Measurements from ENCODE around the gene ANKS1B. TPM values are rescaled to one million over a fixed set of nuclear protein-coding genes. Genes with fewer than 3 reads are reported as not detected.
"Not testable (repeated sequence)": the region's sequence is repeated elsewhere in the genome, so short reads cannot be mapped to it uniquely, and the experiment has no call there.

ANKS1B gene
- total RNA-seq, 1 experiment from 2014 or later: 0.61 TPM

GRCh38 chr12:99330216-99330615 lies 654.5 kb downstream of the ANKS1B start:
- H3K4me3 Mint-ChIP-seq (ENCODE audit: unreplicated experiment): no peak overlapping the region
- peaks cover 4% of the 10 kb centered on the region; the same call in 1 of the 2 replicates for H3K9me3 ChIP-seq
- H3K4me3 ChIP-seq (ENCODE audit: low read depth, low read length): no peak overlapping the region
- POLR2A ChIA-PET: no interaction called here
- TF ChIP-seq, protein P1, sequence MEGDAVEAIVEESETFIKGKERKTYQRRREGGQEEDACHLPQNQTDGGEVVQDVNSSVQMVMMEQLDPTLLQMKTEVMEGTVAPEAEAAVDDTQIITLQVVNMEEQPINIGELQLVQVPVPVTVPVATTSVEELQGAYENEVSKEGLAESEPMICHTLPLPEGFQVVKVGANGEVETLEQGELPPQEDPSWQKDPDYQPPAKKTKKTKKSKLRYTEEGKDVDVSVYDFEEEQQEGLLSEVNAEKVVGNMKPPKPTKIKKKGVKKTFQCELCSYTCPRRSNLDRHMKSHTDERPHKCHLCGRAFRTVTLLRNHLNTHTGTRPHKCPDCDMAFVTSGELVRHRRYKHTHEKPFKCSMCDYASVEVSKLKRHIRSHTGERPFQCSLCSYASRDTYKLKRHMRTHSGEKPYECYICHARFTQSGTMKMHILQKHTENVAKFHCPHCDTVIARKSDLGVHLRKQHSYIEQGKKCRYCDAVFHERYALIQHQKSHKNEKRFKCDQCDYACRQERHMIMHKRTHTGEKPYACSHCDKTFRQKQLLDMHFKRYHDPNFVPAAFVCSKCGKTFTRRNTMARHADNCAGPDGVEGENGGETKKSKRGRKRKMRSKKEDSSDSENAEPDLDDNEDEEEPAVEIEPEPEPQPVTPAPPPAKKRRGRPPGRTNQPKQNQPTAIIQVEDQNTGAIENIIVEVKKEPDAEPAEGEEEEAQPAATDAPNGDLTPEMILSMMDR (IDR thresholded peaks at IDR 0.05; ENCODE audit: insufficient read depth in 1 of 2, low read depth in 1 of 2, low read length in 1 of 2, severe bottlenecking in 1 of 2, unreplicated experiment in 1 of 2): no peak
- no peaks in the 10 kb centered on the region for H3K36me3 ChIP-seq (ENCODE audit: control insufficient read depth, insufficient read depth, low read length)
- no peaks in the 10 kb centered on the region for H3K4me1 Mint-ChIP-seq (ENCODE audit: low read depth, unreplicated experiment)
- CTCF ChIA-PET: no interaction called here
- no peaks in the 10 kb centered on the region for H3K4me1 ChIP-seq
- intact Hi-C loops (cut with micrococcal nuclease; ENCODE audit: unreplicated experiment): no loop called here
- H3K27ac Mint-ChIP-seq (ENCODE audit: unreplicated experiment): no peak overlapping the region
- no peak for DNase-seq
- H3K27me3 Mint-ChIP-seq (ENCODE audit: insufficient read depth, unreplicated experiment): no peaks in the 10 kb centered on the region
- no peaks in the 10 kb centered on the region for H3K27me3 ChIP-seq (replicated peaks; ENCODE audit: control insufficient read depth, insufficient read depth, low read length)
- no peaks in the 10 kb centered on the region for H3K9me3 Mint-ChIP-seq (ENCODE audit: unreplicated experiment)
- no peaks in the 10 kb centered on the region for H3K36me3 Mint-ChIP-seq (ENCODE audit: insufficient read depth, unreplicated experiment)
- BruUV-seq (replicated peaks): no TSS peak

DNA sequence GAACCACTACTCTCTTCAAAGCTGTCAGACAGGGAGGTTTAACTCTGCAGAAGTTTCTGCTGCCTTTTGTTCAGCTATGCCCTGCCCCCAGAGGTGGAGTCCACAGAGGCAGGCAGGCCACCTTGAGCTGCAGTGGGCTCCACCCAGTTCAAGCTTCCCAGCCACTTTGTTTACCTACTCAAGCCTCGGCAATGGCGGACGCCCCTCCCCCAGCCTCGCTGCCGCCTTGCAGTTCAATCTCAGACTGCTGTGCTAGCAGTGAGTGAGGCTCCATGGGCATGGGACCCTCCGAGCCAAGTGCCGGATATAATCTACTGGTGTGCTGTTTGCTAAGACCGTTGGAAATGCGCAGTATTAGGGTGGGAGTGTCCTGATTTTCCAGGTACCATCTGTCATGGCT lies 663.5 kb downstream of the ANKS1B start:
- H3K36me3 ChIP-seq (ENCODE audit: control insufficient read depth, insufficient read depth, low read length); H3K4me3 Mint-ChIP-seq (ENCODE audit: unreplicated experiment); H3K4me1 Mint-ChIP-seq (ENCODE audit: low read depth, unreplicated experiment); H3K4me3 ChIP-seq (ENCODE audit: low read depth, low read length); intact Hi-C loops (cut with micrococcal nuclease; ENCODE audit: unreplicated experiment); POLR2A ChIA-PET; BruUV-seq (replicated peaks); H3K4me1 ChIP-seq; CTCF ChIA-PET; DNase-seq; H3K36me3 Mint-ChIP-seq (ENCODE audit: insufficient read depth, unreplicated experiment); H3K27me3 ChIP-seq (replicated peaks; ENCODE audit: control insufficient read depth, insufficient read depth, low read length); H3K27me3 Mint-ChIP-seq (ENCODE audit: insufficient read depth, unreplicated experiment); H3K9me3 ChIP-seq; H3K27ac Mint-ChIP-seq (ENCODE audit: unreplicated experiment): not testable (repeated sequence)
- peaks cover 22% of the 10 kb centered on the region for H3K9me3 Mint-ChIP-seq (ENCODE audit: unreplicated experiment)

DNA sequence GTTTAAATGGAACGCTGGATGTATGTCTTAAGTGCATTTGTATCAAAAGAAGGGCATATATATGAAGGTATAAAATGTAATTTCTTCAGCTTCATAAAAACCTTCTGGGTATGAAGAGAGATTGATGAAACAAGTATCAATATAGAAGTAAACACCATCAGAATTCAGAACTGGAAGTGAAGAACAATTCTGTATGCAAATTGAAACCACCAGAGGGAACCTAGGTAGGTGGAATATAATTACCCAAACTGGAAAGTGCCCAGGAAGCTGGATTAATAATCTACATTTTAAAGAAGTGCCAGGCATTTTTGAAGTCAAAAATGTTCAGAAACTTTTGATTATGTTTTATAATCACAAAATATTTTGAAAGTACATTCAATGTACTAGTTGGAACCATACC lies 673.4 kb downstream of the ANKS1B start:
- Mint-ChIP-seq H3K27ac (ENCODE audit: unreplicated experiment) (no peak overlapping the region), H3K36me3 (ENCODE audit: insufficient read depth, unreplicated experiment) (no peaks in the 10 kb centered on the region), H3K9me3 (ENCODE audit: unreplicated experiment) (no peaks in the 10 kb centered on the region), H3K27me3 (ENCODE audit: insufficient read depth, unreplicated experiment) (no peaks in the 10 kb centered on the region), H3K4me3 (ENCODE audit: unreplicated experiment) (no peak overlapping the region), H3K4me1 (ENCODE audit: low read depth, unreplicated experiment) (no peaks in the 10 kb centered on the region)
- no peaks in the 10 kb centered on the region for H3K36me3 ChIP-seq (ENCODE audit: control insufficient read depth, insufficient read depth, low read length)
- H3K27me3 ChIP-seq (replicated peaks; ENCODE audit: control insufficient read depth, insufficient read depth, low read length): no peaks in the 10 kb centered on the region
- H3K4me1 ChIP-seq: no peaks in the 10 kb centered on the region
- intact Hi-C loops (cut with micrococcal nuclease; ENCODE audit: unreplicated experiment): no loop called here
- CTCF ChIA-PET: no interaction called here
- BruUV-seq (replicated peaks): no TSS peak
- TF ChIP-seq, protein P1 (IDR thresholded peaks at IDR 0.05; ENCODE audit: insufficient read depth in 1 of 2, low read depth in 1 of 2, low read length in 1 of 2, severe bottlenecking in 1 of 2, unreplicated experiment in 1 of 2): no peak
- POLR2A ChIA-PET: no interaction called here
- no peak for DNase-seq
- no peaks in the 10 kb centered on the region for H3K9me3 ChIP-seq
- H3K4me3 ChIP-seq (ENCODE audit: low read depth, low read length): no peak overlapping the region

DNA sequence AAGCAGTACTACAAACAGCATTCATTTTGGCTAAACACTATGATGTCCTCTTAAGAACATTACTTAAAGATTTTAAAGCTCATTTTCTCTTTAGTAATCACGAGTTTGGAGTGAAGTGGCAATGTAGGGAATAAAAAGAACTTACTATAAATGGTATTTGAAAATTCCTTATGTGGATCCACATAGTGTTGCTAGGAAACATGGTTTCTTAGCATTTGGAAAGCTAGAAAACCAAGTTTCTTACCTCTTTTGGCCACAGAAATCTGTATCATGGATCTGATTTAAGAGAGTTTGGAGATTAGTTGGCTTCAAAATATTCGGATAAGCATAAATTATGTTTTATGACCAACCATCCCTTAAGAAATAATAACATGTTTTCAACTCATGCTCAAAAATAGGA lies 674.9 kb downstream of the ANKS1B start:
- TF ChIP-seq, protein P1 (IDR thresholded peaks at IDR 0.05; ENCODE audit: insufficient read depth in 1 of 2, low read depth in 1 of 2, low read length in 1 of 2, severe bottlenecking in 1 of 2, unreplicated experiment in 1 of 2): no peak
- Mint-ChIP-seq H3K4me3 (ENCODE audit: unreplicated experiment) (no peak overlapping the region), H3K9me3 (ENCODE audit: unreplicated experiment) (no peaks in the 10 kb centered on the region), H3K27ac (ENCODE audit: unreplicated experiment) (no peak overlapping the region), H3K4me1 (ENCODE audit: low read depth, unreplicated experiment) (no peaks in the 10 kb centered on the region), H3K36me3 (ENCODE audit: insufficient read depth, unreplicated experiment) (no peaks in the 10 kb centered on the region), H3K27me3 (ENCODE audit: insufficient read depth, unreplicated experiment) (no peaks in the 10 kb centered on the region)
- BruUV-seq (replicated peaks): no TSS peak
- intact Hi-C loops (cut with micrococcal nuclease; ENCODE audit: unreplicated experiment): no loop called here
- no peaks in the 10 kb centered on the region for H3K27me3 ChIP-seq (replicated peaks; ENCODE audit: control insufficient read depth, insufficient read depth, low read length)
- no peak for DNase-seq
- ChIA-PET POLR2A (no interaction called here), CTCF (no interaction called here)
- no peaks in the 10 kb centered on the region for H3K4me1 ChIP-seq
- H3K36me3 ChIP-seq (ENCODE audit: control insufficient read depth, insufficient read depth, low read length): no peaks in the 10 kb centered on the region
- H3K9me3 ChIP-seq: no peaks in the 10 kb centered on the region
- no peak overlapping the region for H3K4me3 ChIP-seq (ENCODE audit: low read depth, low read length)

Measured in Caco-2 (cell line).